GM19240 (cell line): Measurements from ENCODE around the gene ZNF287.
"Not testable (repeated sequence)": the region's sequence is repeated elsewhere in the genome, so short reads cannot be mapped to it uniquely, and the experiment has no call there.

ENCODE experiments used
- DNase-seq: peaks from one replicate; pipeline ENCODE4 v3.0.0; 2011; ENCODE audit warnings: low spot score; ENCODE audit not compliant: insufficient read length

ZNF287 gene

GRCh38 chr17:16568541-16569357 is at the start of gene ZNF287:
Gene ZNF287, minus strand, starts transcription at chr17:16569204. Its CDS starts 1,473 bp downstream, at chr17:16567731.
- peak; percentile 97 for DNase-seq

- no peak for DNase-seq
Observed at GRCh38 chr17:16617481-16618060, 48.6 kb upstream of the ZNF287 start.

GRCh38 chr17:16599537-16599936 is 30.5 kb upstream of the ZNF287 start:
- DNase-seq, result no peak

- DNase-seq, result no peak
Observed at GRCh38 chr17:16593356-16594102, 24.5 kb upstream of the ZNF287 start.

GRCh38 chr17:16589097-16589969 is 20.3 kb upstream of the ZNF287 start:
- peak; percentile 87 for DNase-seq

GRCh38 chr17:16585796-16586195 is 16.8 kb upstream of the ZNF287 start:
- DNase-seq, result no peak

GRCh38 chr17:16584273-16584995 is 15.4 kb upstream of the ZNF287 start:
- peak; percentile 4 for DNase-seq

- DNase-seq, result no peak
Observed at GRCh38 chr17:16583781-16584180, 14.8 kb upstream of the ZNF287 start.

- no peak for DNase-seq
Observed at GRCh38 chr17:16573466-16573865, 4.5 kb upstream of the ZNF287 start.

- peak; percentile 8 for DNase-seq
Observed at GRCh38 chr17:16569358-16569712, 331 bp upstream of the ZNF287 start.

- no peak for DNase-seq
Observed at GRCh38 chr17:16552637-16553045, 16.4 kb downstream of the ZNF287 start.

GRCh38 chr17:16551878-16552636 is 16.9 kb downstream of the ZNF287 start:
- DNase-seq, result no peak

- DNase-seq, result no peak
Observed at GRCh38 chr17:16537130-16537458, 31.9 kb downstream of the ZNF287 start.

GRCh38 chr17:16534236-16534635 is 34.8 kb downstream of the ZNF287 start:
- no peak for DNase-seq

GRCh38 chr17:16529906-16530305 is 39.1 kb downstream of the ZNF287 start:
- no peak for DNase-seq

GRCh38 chr17:16527298-16527697 is 41.7 kb downstream of the ZNF287 start:
- no peak for DNase-seq

- not testable (repeated sequence) for DNase-seq
Observed at GRCh38 chr17:16525556-16525955, 43.4 kb downstream of the ZNF287 start.

- DNase-seq, result peak; percentile 85
Observed at GRCh38 chr17:16521070-16521727, 47.8 kb downstream of the ZNF287 start.

- DNase-seq, result no peak
Observed at GRCh38 chr17:16519021-16519420, 50.0 kb downstream of the ZNF287 start.
